Keratinocyte (primary cell): ENCODE data around the gene GCA. TPM values are rescaled to one million over a fixed set of nuclear protein-coding genes. Genes with fewer than 3 reads are reported as not detected.

Source experiments
- DNase-seq: peaks from one replicate; pipeline ENCODE4 v3.0.0-alpha.2; 2011; ENCODE audit warnings: low read depth, missing footprints, low spot score
- FAIRE-seq: peaks from 2 replicates; lab custom pipeline; 2011; peaks lifted over from hg19 to GRCh38; lab: Jason Lieb, UNC
- H2AFZ ChIP-seq: 2 replicates; pipeline ENCODE4 v1.6.0; 2012; ENCODE audit warnings: low read length, control low read depth, inconsistent platforms; ENCODE audit not compliant: control insufficient read depth
- H3K27ac ChIP-seq: 2 replicates; pipeline ENCODE4 v1.5.1; 2011; ENCODE audit warnings: low read length; ENCODE audit not compliant: control insufficient read depth, insufficient read depth
- H3K27me3 ChIP-seq: 3 replicates; pipeline ENCODE4 v1.6.0; 2011; ENCODE audit warnings: low read length; ENCODE audit not compliant: control insufficient read depth, insufficient read depth; ENCODE audit errors: extremely low read depth
- H3K36me3 ChIP-seq, 2 experiments: 2 replicates in 1 of 2; 3 replicates in 1 of 2; pipeline ENCODE4 v1.5.1; 2011; ENCODE audit warnings: low read length in 2 of 2, mild to moderate bottlenecking in 1 of 2; ENCODE audit not compliant: control insufficient read depth in 2 of 2, insufficient read depth in 2 of 2; ENCODE audit errors: extremely low read depth in 1 of 2
- H3K4me1 ChIP-seq: 3 replicates; pipeline ENCODE4 v1.5.1; 2011; ENCODE audit warnings: low read length; ENCODE audit not compliant: control insufficient read depth, insufficient read depth; ENCODE audit errors: extremely low read depth
- H3K4me2 ChIP-seq: 3 replicates; pipeline ENCODE4 v1.6.0; 2011; ENCODE audit warnings: low read depth, low read length; ENCODE audit not compliant: control insufficient read depth, insufficient read depth; ENCODE audit errors: extremely low read depth
- H3K4me3 ChIP-seq, 3 experiments: fragments of 200-600 bp in 1 of 3; sonication (generic) in 1 of 3; 2 replicates in 2 of 3; 3 replicates in 1 of 3; pipeline ENCODE4 v1.5.1; 2011 to 2016; ENCODE audit warnings: low read length in 3 of 3, mild to moderate bottlenecking in 3 of 3, control low read depth in 2 of 3, inconsistent platforms in 1 of 3, low read depth in 1 of 3, mixed read lengths in 1 of 3, mixed run types in 1 of 3, moderate library complexity in 1 of 3; ENCODE audit not compliant: control insufficient read depth in 2 of 3, insufficient read depth in 2 of 3; ENCODE audit errors: extremely low read depth in 1 of 3
- H3K79me2 ChIP-seq: 2 replicates; pipeline ENCODE4 v1.6.0; 2012; ENCODE audit warnings: low read length; ENCODE audit not compliant: control insufficient read depth, insufficient read depth
- H3K9ac ChIP-seq: 3 replicates; pipeline ENCODE4 v1.6.0; 2011; ENCODE audit warnings: low read length; ENCODE audit not compliant: control insufficient read depth, insufficient read depth; ENCODE audit errors: extremely low read depth
- H3K9me1 ChIP-seq: 3 replicates; pipeline ENCODE4 v1.6.0; 2011; ENCODE audit warnings: low read length; ENCODE audit not compliant: control insufficient read depth, insufficient read depth; ENCODE audit errors: extremely low read depth
- H3K9me3 ChIP-seq: 2 replicates; pipeline ENCODE4 v1.5.1; 2012; ENCODE audit warnings: low read depth, low read length; ENCODE audit not compliant: control insufficient read depth
- H4K20me1 ChIP-seq: 3 replicates; pipeline ENCODE4 v1.6.0; 2011; ENCODE audit warnings: low read length; ENCODE audit not compliant: control insufficient read depth, insufficient read depth; ENCODE audit errors: extremely low read depth
- EZH2 ChIP-seq: IDR thresholded peaks from one replicate; pipeline ENCODE4 v1.6.1; 2012; ENCODE audit warnings: inconsistent platforms, mild to moderate bottlenecking, low read length, moderate library complexity
- dilution Hi-C: fragments of 300-500 bp; cut with MboI; formaldehyde crosslinking; loops from one replicate; pipeline ENCODE4 v1.7.0; 2020; ENCODE audit warnings: low sequenced_read_pairs; ENCODE audit not compliant: extremely low pct_ligation_motif_present
- polyA plus RNA-seq, 5 experiments: library from polyadenylated mRNA; depleted of rRNA in 3 of 5; stranded (reverse) in 3 of 5; stranded (forward) in 1 of 5; unstranded in 1 of 5; fragments of >200 nt; gene quantifications; 1 replicate in 1 of 5; 2 replicates in 3 of 5; 3 replicates in 1 of 5; pipeline versions ENCODE4 v1.2.1 to v1.2.3, GENCODE V29; 2011 to 2012; ENCODE audit warnings: missing spikeins in 2 of 5, low read depth in 1 of 5, low replicate concordance in 1 of 5
- TF ChIP-seq, protein P1 (sequence below), 3 experiments: IDR thresholded peaks in 1 of 3; conservative IDR thresholded peaks in 1 of 3; optimal IDR thresholded peaks in 1 of 3; 2 replicates in 2 of 3; 3 replicates in 1 of 3; pipeline versions ENCODE3 to v1.5.1; 2011; ENCODE audit warnings: low read length in 3 of 3, mild to moderate bottlenecking in 3 of 3, moderate library complexity in 2 of 3, control low read depth in 1 of 3, inconsistent platforms in 1 of 3; ENCODE audit not compliant: insufficient read depth in 2 of 3; ENCODE audit errors: extremely low read depth in 1 of 3

Gene GCA
- polyA plus RNA-seq, 1 donor (not counting 4 experiments of a cell fraction or from before 2014, with no cell fraction given) = 10.0 TPM

DNA sequence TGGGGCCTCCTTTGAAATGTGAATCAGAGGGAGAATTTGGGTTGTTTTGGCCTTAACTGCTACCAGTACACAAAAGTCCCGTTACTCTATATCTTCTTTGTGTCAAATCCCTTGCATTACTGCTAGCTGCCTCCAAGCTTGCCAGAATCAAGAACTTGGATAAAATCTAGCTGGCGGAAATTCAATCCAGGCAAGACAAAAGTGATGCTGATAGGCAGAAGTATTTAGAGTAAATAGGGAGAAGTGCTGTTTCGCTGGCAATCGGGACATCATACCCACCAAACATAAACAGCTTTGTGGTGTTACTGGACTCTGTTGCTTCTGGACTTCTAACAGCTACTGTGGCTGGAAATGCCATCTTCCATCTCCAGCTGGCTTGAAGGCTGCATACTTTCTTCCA is 28.0 kb upstream of the GCA start:
- Histone ChIP-seq H3K4me1 (peaks cover 13% of the 10 kb centered on the region), H3K27me3 (no peaks in the 10 kb centered on the region), H3K9me1 (no peaks in the 10 kb centered on the region), H3K4me2 (peak overlapping the region; percentile 81), H3K9me3 (no peaks in the 10 kb centered on the region), H3K79me2 (peaks cover 45% of the 10 kb centered on the region), H3K36me3 (no peaks in the 10 kb centered on the region), H3K4me3 (peak overlapping the region; percentile 40 to 80 (median 77)), H4K20me1 (no peaks in the 10 kb centered on the region), H2AFZ (no peak overlapping the region), H3K27ac (no peak overlapping the region), H3K9ac (no peak overlapping the region)
- TF ChIP-seq, protein P1, sequence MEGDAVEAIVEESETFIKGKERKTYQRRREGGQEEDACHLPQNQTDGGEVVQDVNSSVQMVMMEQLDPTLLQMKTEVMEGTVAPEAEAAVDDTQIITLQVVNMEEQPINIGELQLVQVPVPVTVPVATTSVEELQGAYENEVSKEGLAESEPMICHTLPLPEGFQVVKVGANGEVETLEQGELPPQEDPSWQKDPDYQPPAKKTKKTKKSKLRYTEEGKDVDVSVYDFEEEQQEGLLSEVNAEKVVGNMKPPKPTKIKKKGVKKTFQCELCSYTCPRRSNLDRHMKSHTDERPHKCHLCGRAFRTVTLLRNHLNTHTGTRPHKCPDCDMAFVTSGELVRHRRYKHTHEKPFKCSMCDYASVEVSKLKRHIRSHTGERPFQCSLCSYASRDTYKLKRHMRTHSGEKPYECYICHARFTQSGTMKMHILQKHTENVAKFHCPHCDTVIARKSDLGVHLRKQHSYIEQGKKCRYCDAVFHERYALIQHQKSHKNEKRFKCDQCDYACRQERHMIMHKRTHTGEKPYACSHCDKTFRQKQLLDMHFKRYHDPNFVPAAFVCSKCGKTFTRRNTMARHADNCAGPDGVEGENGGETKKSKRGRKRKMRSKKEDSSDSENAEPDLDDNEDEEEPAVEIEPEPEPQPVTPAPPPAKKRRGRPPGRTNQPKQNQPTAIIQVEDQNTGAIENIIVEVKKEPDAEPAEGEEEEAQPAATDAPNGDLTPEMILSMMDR (optimal IDR thresholded peaks at IDR 0.05 in 1 of 3, IDR thresholded peaks at IDR 0.05 in 1 of 3, conservative IDR thresholded peaks at IDR 0.05 in 1 of 3; ENCODE audit: extremely low read depth in 1 of 3, insufficient read depth in 2 of 3, low read length in 3 of 3) = no peak
- no peak for TF ChIP-seq EZH2
- FAIRE-seq = peak; percentile 20
- no peak for DNase-seq
- dilution Hi-C loops = no loop called here

DNA sequence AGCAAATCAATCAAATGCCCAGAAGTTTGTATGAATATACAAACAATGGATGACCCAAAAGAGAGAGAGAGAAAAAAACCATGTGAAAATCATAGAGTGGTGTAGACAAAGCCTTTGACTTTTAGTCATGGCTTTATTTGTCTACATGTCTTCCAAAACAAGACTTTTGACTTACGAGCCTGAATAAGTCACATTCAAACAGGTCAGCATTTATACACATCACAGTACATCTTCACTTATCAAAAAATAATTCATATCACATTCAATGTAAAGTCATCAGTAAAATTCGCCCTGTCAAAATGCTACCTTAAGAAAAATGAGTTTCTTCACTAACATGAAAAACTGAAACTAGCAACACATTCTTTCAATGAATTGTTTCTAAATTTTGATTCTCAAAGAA is 27.3 kb upstream of the GCA start:
- Histone ChIP-seq H3K27me3 (no peaks in the 10 kb centered on the region), H3K27ac (no peak overlapping the region), H3K9me1 (no peaks in the 10 kb centered on the region), H3K4me1 (peaks cover 13% of the 10 kb centered on the region), H3K9me3 (no peaks in the 10 kb centered on the region), H2AFZ (no peak overlapping the region), H4K20me1 (no peaks in the 10 kb centered on the region), H3K79me2 (peaks cover 45% of the 10 kb centered on the region), H3K4me3 (peak overlapping the region; percentile 77 to 87 (median 80)), H3K36me3 (no peaks in the 10 kb centered on the region), H3K9ac (peak overlapping the region; percentile 90), H3K4me2 (peak overlapping the region; percentile 81)
- dilution Hi-C loops = no loop called here
- DNase-seq (no peak), FAIRE-seq (no peak)
- TF ChIP-seq, protein P1 (optimal IDR thresholded peaks at IDR 0.05 in 1 of 3, IDR thresholded peaks at IDR 0.05 in 1 of 3, conservative IDR thresholded peaks at IDR 0.05 in 1 of 3; ENCODE audit: extremely low read depth in 1 of 3, insufficient read depth in 2 of 3, low read length in 3 of 3) = no peak
- no peak for TF ChIP-seq EZH2
